Fibroblast of villous mesenchyme (primary cell): ENCODE results near the gene FBN1. TPM values are rescaled to one million over a fixed set of nuclear protein-coding genes. Genes with fewer than 3 reads are reported as not detected.

Experiments used
- DNase-seq: peaks from one replicate; pipeline ENCODE4 v3.0.0-alpha.2; 2010; ENCODE audit warnings: low read depth
- H3K4me3 ChIP-seq: 2 replicates; pipeline ENCODE4 v1.5.1; 2011; ENCODE audit warnings: low read depth, mild to moderate bottlenecking, low read length
- total RNA-seq: library from RNA; depleted of rRNA; stranded (reverse); fragments of >200 nt; gene quantifications from 2 replicates; pipeline ENCODE4 v1.2.3, GENCODE V29; 2012
- TF ChIP-seq, protein P1 (sequence below): IDR thresholded peaks from 2 replicates; pipeline ENCODE4 v1.5.1; 2012; ENCODE audit warnings: low read depth, mild to moderate bottlenecking, low read length; ENCODE audit not compliant: insufficient read depth

FBN1 gene
- total RNA-seq, 1 donor = 333 TPM

DNA sequence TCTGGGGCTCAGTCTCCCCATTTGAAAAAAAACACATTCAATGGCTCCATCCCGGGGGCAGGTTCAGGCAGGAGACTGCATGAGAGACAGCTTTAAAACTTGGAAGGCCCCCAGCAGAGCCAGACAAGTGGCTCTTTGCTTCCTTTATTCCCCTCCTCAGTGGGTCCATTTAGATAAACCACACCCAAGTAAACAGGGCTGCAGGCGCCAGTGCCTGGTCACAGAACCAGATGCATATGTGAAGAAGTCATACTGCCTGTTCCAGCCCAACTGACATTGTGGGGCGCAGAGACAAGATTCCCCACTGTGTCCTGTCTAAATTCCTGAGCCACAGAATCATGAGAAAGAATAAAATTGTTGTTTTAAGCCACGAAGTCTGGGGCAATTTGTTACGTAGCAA lies 9.0 kb downstream of the FBN1 start:
- no peak overlapping the region for H3K4me3 ChIP-seq
- DNase-seq = no peak
- TF ChIP-seq, protein P1, sequence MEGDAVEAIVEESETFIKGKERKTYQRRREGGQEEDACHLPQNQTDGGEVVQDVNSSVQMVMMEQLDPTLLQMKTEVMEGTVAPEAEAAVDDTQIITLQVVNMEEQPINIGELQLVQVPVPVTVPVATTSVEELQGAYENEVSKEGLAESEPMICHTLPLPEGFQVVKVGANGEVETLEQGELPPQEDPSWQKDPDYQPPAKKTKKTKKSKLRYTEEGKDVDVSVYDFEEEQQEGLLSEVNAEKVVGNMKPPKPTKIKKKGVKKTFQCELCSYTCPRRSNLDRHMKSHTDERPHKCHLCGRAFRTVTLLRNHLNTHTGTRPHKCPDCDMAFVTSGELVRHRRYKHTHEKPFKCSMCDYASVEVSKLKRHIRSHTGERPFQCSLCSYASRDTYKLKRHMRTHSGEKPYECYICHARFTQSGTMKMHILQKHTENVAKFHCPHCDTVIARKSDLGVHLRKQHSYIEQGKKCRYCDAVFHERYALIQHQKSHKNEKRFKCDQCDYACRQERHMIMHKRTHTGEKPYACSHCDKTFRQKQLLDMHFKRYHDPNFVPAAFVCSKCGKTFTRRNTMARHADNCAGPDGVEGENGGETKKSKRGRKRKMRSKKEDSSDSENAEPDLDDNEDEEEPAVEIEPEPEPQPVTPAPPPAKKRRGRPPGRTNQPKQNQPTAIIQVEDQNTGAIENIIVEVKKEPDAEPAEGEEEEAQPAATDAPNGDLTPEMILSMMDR = no peak

DNA sequence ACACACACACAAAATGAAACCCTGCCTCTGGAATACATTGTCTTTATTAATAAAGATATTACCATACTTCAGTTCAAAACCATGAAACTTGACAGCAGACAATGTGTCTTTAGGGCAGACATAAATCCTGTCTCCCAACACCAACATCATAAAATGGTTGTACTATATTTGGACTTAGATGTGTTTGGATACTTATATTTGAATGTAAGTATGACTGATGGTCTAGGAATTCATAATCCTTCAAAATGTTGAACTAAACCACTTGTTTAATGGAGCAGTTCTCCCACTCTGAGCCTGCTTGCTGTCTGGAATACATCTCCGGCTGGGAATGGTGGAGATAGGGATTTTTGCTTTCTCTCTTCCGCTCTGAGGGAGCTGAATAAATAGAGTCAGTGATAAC lies 10.6 kb downstream of the FBN1 start:
- no peak overlapping the region for H3K4me3 ChIP-seq
- DNase-seq = peak; percentile 84
- TF ChIP-seq, protein P1 = no peak

DNA sequence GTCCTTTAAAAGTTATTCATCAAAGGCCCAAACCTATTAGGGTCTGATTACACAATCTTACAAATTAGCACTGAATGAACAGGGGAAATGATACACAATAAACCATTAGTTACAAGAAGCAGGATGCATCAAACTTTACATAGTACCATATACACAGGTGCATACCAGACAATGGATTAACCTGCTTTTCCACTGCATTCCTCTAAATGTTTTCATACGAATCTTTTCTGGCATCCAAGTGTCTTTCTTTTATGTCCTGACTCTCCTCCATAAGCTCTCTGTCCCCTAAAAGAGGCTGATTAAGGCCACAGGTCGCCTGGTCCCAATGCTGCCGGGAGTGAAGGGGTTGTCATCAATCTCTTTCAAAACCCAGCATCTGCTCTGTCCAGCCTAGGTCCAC lies 11.4 kb downstream of the FBN1 start:
- H3K4me3 ChIP-seq = no peak overlapping the region
- DNase-seq = no peak
- TF ChIP-seq, protein P1 = no peak

DNA sequence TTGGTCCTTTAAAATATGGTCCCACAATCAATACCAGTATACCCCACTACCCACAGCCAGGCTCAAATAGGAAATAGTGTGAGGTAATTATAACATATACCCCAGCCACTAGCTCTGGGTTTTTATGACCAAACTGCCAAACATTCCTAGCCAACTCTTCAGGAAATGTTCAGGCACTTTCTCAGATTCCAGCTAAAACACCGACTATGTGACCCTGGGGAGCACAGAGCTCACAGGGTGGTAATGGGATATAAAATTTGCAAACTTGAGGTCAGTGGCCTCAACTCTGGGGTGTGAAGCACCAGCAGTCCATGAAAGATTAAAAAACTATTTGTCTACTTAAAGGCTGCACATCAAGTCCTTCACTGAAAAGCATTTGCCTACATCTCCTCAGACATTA lies 12.9 kb downstream of the FBN1 start:
- TF ChIP-seq, protein P1 = no peak
- DNase-seq = peak; percentile 55
- no peak overlapping the region for H3K4me3 ChIP-seq

DNA sequence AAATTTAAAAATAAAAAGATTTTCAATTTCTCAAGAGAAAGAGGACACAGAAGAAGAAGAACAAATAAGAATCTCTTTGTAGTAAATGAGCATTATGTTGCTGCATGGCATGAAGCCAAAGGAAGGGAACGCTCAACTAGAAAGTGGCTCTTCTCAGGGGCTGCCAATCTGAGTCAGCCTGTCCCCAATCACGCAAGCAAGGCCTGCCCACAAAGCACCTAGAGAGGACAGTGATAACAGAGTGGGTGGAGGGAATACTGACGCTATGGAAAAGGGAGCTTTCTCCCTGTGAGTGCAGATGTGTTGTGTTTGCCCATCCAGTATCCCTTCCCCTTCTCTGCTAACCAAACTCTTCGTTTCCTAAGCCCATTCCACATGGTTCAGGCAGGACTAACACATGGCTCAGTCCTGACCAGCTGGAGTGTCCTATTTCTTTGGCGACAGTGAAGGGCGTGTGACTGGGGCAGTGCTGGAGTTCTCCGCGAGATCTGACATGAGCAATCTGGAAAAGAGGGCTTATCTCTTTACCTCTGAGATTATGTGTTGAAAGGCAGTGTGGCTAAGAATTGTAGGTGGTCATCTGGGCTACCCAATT lies 14.2 kb downstream of the FBN1 start:
- no peak for DNase-seq

DNA sequence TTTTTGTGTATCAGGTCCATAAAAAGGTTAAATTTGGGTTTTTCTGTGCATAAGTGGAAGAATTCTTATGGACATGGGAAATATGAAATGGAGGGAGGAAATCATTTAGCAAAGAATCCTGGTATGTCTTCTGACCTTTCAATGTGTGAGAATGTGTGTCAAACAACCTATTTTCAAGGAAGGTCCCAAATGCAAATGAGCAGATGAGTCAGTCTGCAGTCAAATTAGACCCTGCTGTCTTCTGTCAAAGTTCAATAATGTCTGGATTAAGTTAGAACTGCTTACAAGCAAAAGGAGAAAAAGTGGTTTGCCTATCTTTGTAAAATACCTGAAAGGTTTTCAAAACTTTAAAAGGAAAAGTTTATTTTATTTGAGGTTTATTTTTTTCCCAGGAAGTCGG lies 15.3 kb downstream of the FBN1 start:
- no peak for DNase-seq
- no peak overlapping the region for H3K4me3 ChIP-seq
- TF ChIP-seq, protein P1 = no peak

More for the DNA sequence above, 14.2 kb downstream of the FBN1 start:
- TF ChIP-seq, protein P1 = no peak
- no peak overlapping the region for H3K4me3 ChIP-seq

DNA sequence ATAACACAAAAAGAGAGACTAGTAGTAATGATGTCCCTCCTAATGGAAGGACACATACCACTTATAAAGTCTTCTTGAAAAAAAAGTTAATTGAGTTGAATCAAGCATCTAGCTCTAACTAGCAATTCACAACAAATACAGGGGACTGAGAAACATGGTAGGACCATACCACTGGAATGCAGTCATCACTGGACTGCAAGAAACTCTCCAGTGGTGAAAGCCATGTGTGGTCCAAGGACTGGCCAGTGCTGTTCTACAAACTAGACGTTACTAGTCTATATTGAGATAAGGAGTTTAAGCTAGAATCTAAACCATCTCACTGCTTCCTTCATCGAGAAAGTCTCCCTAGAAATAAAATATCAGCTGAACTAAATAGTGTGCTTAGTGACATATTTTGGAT lies 16.7 kb downstream of the FBN1 start:
- TF ChIP-seq, protein P1 = no peak
- no peak for DNase-seq
- no peak overlapping the region for H3K4me3 ChIP-seq
